Coronary artery (tissue), 2 donors: Measurements from ENCODE around the gene SPRY1.

Experiments
- DNase-seq: peaks from one replicate; pipeline ENCODE4 v3.0.0-alpha.2; 2017; ENCODE audit warnings: low spot score
- H3K27ac ChIP-seq, 2 donors: fragments of 200-600 bp; sonication (generic); one replicate each; pipeline ENCODE4 v1.5.1; 2016 to 2019
- H3K4me3 ChIP-seq: fragments of 200-600 bp; sonication (generic); 2 replicates; pipeline ENCODE4 v1.5.1; 2016; ENCODE audit warnings: mild to moderate bottlenecking, moderate library complexity
- CTCF ChIP-seq: fragments of 200-600 bp; sonication (generic); IDR thresholded peaks from one replicate; pipeline ENCODE4 v1.5.1; 2019; ENCODE audit warnings: antibody characterized with exemption

Gene SPRY1

DNA sequence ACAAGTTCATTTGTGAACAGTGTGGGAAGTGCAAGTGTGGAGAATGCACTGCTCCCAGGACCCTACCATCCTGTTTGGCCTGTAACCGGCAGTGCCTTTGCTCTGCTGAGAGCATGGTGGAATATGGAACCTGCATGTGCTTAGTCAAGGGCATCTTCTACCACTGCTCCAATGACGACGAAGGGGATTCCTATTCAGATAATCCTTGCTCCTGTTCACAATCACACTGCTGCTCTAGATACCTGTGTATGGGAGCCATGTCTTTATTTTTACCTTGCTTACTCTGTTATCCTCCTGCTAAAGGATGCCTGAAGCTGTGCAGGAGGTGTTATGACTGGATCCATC is 5.5 kb downstream of the SPRY1 start:
- DNase-seq, result no peak
- peak overlapping the region; percentile 85 for H3K4me3 ChIP-seq
- peak overlapping the region; percentile 92 to 95 for H3K27ac ChIP-seq
- TF ChIP-seq CTCF, result no peak

DNA sequence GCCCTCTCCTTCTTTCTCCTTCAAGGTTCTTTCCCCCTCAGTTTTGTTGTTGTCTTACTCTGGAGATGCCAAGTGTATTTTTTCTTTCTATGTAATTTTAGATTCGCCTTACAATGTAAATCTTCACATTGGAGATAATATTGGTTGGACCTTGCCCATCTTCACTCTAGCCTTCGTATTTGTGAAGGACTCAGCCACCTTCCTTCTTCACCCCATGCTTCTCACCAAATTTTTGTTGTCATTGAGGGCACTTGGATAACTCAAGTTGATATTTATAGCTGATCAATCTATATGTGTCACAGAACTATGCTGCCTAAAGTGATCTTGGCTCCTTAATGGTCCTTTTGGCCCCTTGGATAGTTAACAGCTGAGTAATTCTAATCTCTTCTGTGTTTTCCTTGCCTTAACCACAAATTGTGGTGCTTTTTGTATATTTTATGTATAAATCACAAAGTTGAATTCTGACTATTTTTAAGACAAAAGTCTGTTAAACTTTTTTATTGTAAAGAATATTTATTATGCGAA is 6.5 kb downstream of the SPRY1 start:
- Histone ChIP-seq H3K4me3 (peak overlapping the region; percentile 85), H3K27ac (peak overlapping the region in 1 of 2 donors; percentile 54)
- DNase-seq, result no peak
- no peak for TF ChIP-seq CTCF

DNA sequence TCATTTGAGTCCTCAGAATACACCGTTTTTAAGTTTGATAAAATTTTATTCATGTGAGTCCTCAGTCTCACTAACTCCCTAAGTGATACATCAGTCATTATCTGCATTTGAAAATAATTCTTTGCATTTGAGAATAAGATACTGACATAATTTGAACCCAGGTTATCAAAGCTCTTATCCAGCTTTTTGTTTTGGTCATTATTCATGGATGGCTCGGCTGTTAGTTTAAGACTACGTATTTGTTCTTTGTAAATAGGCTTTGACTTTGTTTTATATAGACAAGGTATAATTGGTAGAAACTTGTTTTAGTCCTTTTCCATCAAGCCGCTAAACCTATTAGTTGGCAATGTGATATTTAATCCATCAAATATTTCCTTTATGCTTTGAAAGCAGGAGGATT is 7.9 kb downstream of the SPRY1 start:
- no peak for TF ChIP-seq CTCF
- Histone ChIP-seq H3K4me3 (peak overlapping the region; percentile 85), H3K27ac (peak overlapping the region; percentile 11 to 53)
- no peak for DNase-seq

DNA sequence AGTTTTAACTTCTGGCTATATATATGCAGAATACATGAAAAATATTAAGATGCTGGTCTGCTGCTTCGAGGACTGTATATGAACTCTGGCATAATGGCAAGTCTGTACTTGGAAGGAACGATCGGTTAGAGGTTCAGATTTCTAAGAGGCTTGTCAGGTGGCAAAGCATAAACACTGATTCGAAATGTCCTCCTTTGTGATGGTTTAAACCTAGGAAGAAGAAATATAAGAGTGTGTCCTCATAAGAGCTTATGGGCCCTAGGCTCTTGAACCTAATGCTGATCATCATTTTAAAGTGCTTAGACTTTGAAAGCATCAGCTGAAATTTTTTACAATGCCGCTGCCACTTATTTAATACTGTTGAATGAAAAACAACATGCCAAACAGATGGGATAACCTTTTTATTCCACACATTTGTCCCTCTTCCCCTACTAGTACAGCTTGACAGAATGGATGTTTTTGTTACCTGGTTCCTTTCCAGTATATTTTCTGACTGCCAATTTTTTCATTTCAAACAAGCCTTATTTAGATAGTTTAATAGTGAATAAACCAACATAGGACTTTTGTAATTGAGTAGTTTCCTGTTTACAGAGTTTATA is 8.8 kb downstream of the SPRY1 start:
- DNase-seq, result no peak
- TF ChIP-seq CTCF, result no peak
- H3K4me3 ChIP-seq, result peak overlapping the region; percentile 85

GRCh38 chr4:123406872-123407271 is 10.3 kb downstream of the SPRY1 start:
- no peak for DNase-seq
- Histone ChIP-seq H3K27ac (peak overlapping the region in 1 of 2 donors; percentile 40), H3K4me3 (no peak overlapping the region)
- no peak for TF ChIP-seq CTCF

More for the DNA sequence above, 8.8 kb downstream of the SPRY1 start:
- peak overlapping the region; percentile 11 to 53 for H3K27ac ChIP-seq

DNA sequence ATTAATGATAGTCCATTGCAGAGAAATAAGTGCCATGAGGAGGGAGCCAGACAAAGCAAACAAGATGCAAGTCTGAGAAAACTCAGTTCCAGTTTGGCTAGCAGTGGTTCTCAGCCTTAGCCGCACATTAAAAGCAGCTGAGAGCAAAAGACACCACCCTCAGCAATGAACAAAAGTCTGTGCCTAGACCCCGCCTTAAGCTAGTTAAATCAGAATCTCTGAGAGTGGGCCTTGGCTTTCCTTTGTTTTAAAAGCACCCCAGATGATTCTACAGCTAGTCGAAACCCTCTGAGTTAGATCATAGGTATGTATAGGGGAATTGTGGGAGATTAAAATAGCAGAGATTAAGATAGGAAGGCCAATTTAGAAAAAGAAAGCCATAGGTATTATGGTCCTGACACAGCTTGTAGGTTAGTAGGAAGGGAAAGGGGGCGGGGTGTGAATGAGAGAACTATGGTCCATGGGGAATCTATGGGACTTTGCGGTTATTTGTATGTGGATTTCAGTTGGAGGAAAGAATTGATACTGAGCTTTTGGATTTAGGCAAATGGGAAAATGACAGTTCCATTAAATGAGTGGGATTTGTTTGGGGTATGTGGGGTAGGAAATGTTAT is 12.0 kb downstream of the SPRY1 start:
- DNase-seq, result no peak
- Histone ChIP-seq H3K4me3 (no peak overlapping the region), H3K27ac (peak overlapping the region in 1 of 2 donors; percentile 4)
- TF ChIP-seq CTCF, result no peak

DNA sequence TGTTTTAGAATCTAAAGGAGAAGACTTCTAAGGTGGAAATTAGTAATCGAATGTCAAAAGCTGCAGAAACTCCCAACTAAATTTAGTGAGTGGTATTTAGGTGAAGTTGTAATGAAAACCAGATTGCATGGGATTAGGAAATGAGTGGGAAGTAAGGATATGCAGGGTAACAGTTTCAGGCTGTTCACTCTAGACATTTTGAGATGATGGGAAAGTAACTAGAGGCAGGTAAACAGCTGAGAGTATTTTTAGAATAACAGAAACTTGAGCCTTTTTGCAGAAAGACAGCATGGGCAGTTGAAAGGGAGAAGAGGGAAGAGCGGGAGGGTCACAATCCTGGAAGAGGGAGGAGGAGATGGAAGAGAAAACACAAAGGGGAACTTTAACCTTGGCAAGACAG is 12.7 kb downstream of the SPRY1 start:
- TF ChIP-seq CTCF, result no peak
- Histone ChIP-seq H3K4me3 (no peak overlapping the region), H3K27ac (no peak overlapping the region)
- no peak for DNase-seq
